HUES64 (cell line): ENCODE measurements around the gene REEP2.

Source experiments
- H3K27ac ChIP-seq: 2 replicates; pipeline ENCODE4 v1.7.0; 2013; ENCODE audit warnings: low read depth, low read length, inconsistent platforms
- H3K27me3 ChIP-seq: 2 replicates; pipeline ENCODE4 v1.6.1; 2013; ENCODE audit warnings: mild to moderate bottlenecking, low read length; ENCODE audit not compliant: insufficient read depth
- H3K36me3 ChIP-seq: 2 replicates; pipeline ENCODE4 v1.6.1; 2013; ENCODE audit warnings: mild to moderate bottlenecking, low read length; ENCODE audit not compliant: insufficient read depth
- H3K4me1 ChIP-seq: 2 replicates; pipeline ENCODE4 v1.6.1; 2013; ENCODE audit warnings: mild to moderate bottlenecking, low read length, moderate library complexity; ENCODE audit not compliant: insufficient read depth
- H3K4me3 ChIP-seq: 2 replicates; pipeline ENCODE4 v1.5.1; 2013; ENCODE audit warnings: mild to moderate bottlenecking, low read length, moderate library complexity
- H3K9ac ChIP-seq: 2 replicates; pipeline ENCODE4 v1.6.1; 2013; ENCODE audit warnings: mild to moderate bottlenecking, low read depth, low read length
- H3K9me3 ChIP-seq: 2 replicates; pipeline ENCODE4 v1.6.1; 2013; ENCODE audit warnings: low read depth, low read length; ENCODE audit not compliant: insufficient read depth
- WGBS: fragments of 150-250, 120-280 bp; methylation state at CpG from one replicate; pipeline ENCODE4 v1.1.7; 2013; ENCODE audit warnings: missing lambda C conversion rate; 5-methylcytosine and 5-hydroxymethylcytosine counted together

REEP2 gene

GRCh38 chr5:138439477-138440158 lies 761 bp downstream of the REEP2 start:
- peak overlapping the region; percentile 78 for H3K4me3 ChIP-seq
- no peak overlapping the region for H3K27ac ChIP-seq
- H3K27me3 ChIP-seq: no peaks in the 10 kb centered on the region
- 27% methylated on average over 19 of the region's 20 CpGs for WGBS
- H3K36me3 ChIP-seq: peaks cover 21% of the 10 kb centered on the region
- no peaks in the 10 kb centered on the region for H3K9me3 ChIP-seq
- peak overlapping the region; percentile 65 for H3K9ac ChIP-seq
- peaks cover 14% of the 10 kb centered on the region for H3K4me1 ChIP-seq

- 71% methylated on average over 16 of the region's 17 CpGs for WGBS
- Histone ChIP-seq H3K27me3 (no peaks in the 10 kb centered on the region), H3K27ac (no peak overlapping the region), H3K4me1 (peaks cover 14% of the 10 kb centered on the region), H3K9ac (no peak overlapping the region), H3K9me3 (no peaks in the 10 kb centered on the region), H3K4me3 (peak overlapping the region; percentile 78), H3K36me3 (peaks cover 13% of the 10 kb centered on the region)
These were observed 1.6 kb downstream of the REEP2 start for GRCh38 chr5:138440159-138441073.

- WGBS: 90% methylated on average over 9 of the region's 9 CpGs
These were observed 2.4 kb downstream of the REEP2 start for GRCh38 chr5:138441221-138441620.

GRCh38 chr5:138444078-138444773 lies 5.4 kb downstream of the REEP2 start:
- WGBS: 95% methylated on average over 13 of the region's 13 CpGs
- peaks cover 14% of the 10 kb centered on the region; the same call in 1 of the 2 replicates for H3K4me1 ChIP-seq
- H3K9me3 ChIP-seq: no peaks in the 10 kb centered on the region
- no peaks in the 10 kb centered on the region for H3K27me3 ChIP-seq
- H3K36me3 ChIP-seq: no peaks in the 10 kb centered on the region
- no peak overlapping the region for H3K4me3 ChIP-seq
- H3K9ac ChIP-seq: no peak overlapping the region
- no peak overlapping the region for H3K27ac ChIP-seq

More at GRCh38 chr5:138441221-138441620, 2.4 kb downstream of the REEP2 start:
- H3K9me3 ChIP-seq: no peaks in the 10 kb centered on the region
- H3K4me1 ChIP-seq: peaks cover 14% of the 10 kb centered on the region
- H3K27ac ChIP-seq: no peak overlapping the region
- no peak overlapping the region for H3K9ac ChIP-seq
- H3K36me3 ChIP-seq: peaks cover 5% of the 10 kb centered on the region
- no peak overlapping the region for H3K4me3 ChIP-seq
- no peaks in the 10 kb centered on the region for H3K27me3 ChIP-seq

GRCh38 chr5:138444774-138445546 lies 6.1 kb downstream of the REEP2 start:
- Histone ChIP-seq H3K27me3 (no peaks in the 10 kb centered on the region), H3K4me3 (no peak overlapping the region), H3K9me3 (no peaks in the 10 kb centered on the region), H3K9ac (no peak overlapping the region), H3K27ac (no peak overlapping the region), H3K4me1 (peaks cover 14% of the 10 kb centered on the region; the same call in 1 of the 2 replicates), H3K36me3 (no peaks in the 10 kb centered on the region)
- 94% methylated on average over 22 of the region's 22 CpGs for WGBS

- H3K4me3 ChIP-seq: no peak overlapping the region
- WGBS: 87% methylated on average over 18 of the region's 18 CpGs
These were observed 6.9 kb downstream of the REEP2 start for GRCh38 chr5:138445547-138446271.

GRCh38 chr5:138448070-138448469 lies 9.2 kb downstream of the REEP2 start:
- H3K9me3 ChIP-seq: no peaks in the 10 kb centered on the region
- WGBS: 92% methylated on average over 6 of the region's 6 CpGs
- no peak overlapping the region for H3K4me3 ChIP-seq
- no peak overlapping the region for H3K27ac ChIP-seq
- 0 out of 2 replicates have a peak, but pooled peaks cover 9% of the 10 kb centered on the region for H3K4me1 ChIP-seq
- H3K36me3 ChIP-seq: no peaks in the 10 kb centered on the region
- no peak overlapping the region for H3K9ac ChIP-seq
- H3K27me3 ChIP-seq: no peaks in the 10 kb centered on the region

More at GRCh38 chr5:138445547-138446271, 6.9 kb downstream of the REEP2 start:
- Histone ChIP-seq H3K27me3 (no peaks in the 10 kb centered on the region), H3K9me3 (no peaks in the 10 kb centered on the region), H3K36me3 (no peaks in the 10 kb centered on the region), H3K9ac (no peak overlapping the region), H3K4me1 (0 out of 2 replicates have a peak, but pooled peaks cover 9% of the 10 kb centered on the region), H3K27ac (no peak overlapping the region)

GRCh38 chr5:138448481-138449398 lies 9.9 kb downstream of the REEP2 start:
- 84% methylated on average over 8 of the region's 9 CpGs for WGBS
- Histone ChIP-seq H3K9ac (no peak overlapping the region), H3K36me3 (no peaks in the 10 kb centered on the region), H3K4me3 (no peak overlapping the region), H3K27me3 (no peaks in the 10 kb centered on the region), H3K4me1 (0 out of 2 replicates have a peak, but pooled peaks cover 9% of the 10 kb centered on the region), H3K27ac (no peak overlapping the region), H3K9me3 (no peaks in the 10 kb centered on the region)

- Histone ChIP-seq H3K4me1 (0 out of 2 replicates have a peak, but pooled peaks cover 9% of the 10 kb centered on the region), H3K27ac (no peak overlapping the region), H3K36me3 (no peaks in the 10 kb centered on the region), H3K9me3 (no peaks in the 10 kb centered on the region), H3K27me3 (no peaks in the 10 kb centered on the region), H3K9ac (peak overlapping the region; percentile 54; the same call in 1 of the 2 replicates), H3K4me3 (0 out of 2 replicates have a peak overlapping the region, but pooled peaks have one; percentile 8)
- 22% methylated on average over 22 of the region's 22 CpGs for WGBS
These were observed 10.8 kb downstream of the REEP2 start for GRCh38 chr5:138449501-138450239.
